ENCODE measurements around the gene ENOX1.

GRCh38 chr13:43441464-43441863 is 345.3 kb downstream of the ENOX1 start:
- TF ChIP-seq CTCF (conservative IDR thresholded peaks at IDR 0.05) (no peak), ZFX (IDR thresholded peaks at IDR 0.05) (no peak)

Measured in C4-2B (cell line).